HG02852 (cell line): Measurements from ENCODE around the gene PHACTR3.
A peak's percentile ranks its signal among the peaks of the same experiment; 100 is the strongest.

Experiments
- ATAC-seq: cut with Tn5 transposase; IDR thresholded peaks from one replicate; pipeline ENCODE4 v1.9.1; 2021; ENCODE audit warnings: mild to moderate bottlenecking, moderate library complexity; ENCODE audit not compliant: unreplicated experiment

Gene PHACTR3

GRCh38 chr20:59588236-59588855 lies 16.0 kb upstream of the PHACTR3 start:
- ATAC-seq: no peak

- ATAC-seq: no peak
Measured at GRCh38 chr20:59589086-59589684, 15.2 kb upstream of the PHACTR3 start.

- no peak for ATAC-seq
Measured at GRCh38 chr20:59591061-59591460, 13.3 kb upstream of the PHACTR3 start.

- ATAC-seq: no peak
Measured at GRCh38 chr20:59596690-59597089, 7.7 kb upstream of the PHACTR3 start.

- ATAC-seq: no peak
Measured at GRCh38 chr20:59597240-59597639, 7.1 kb upstream of the PHACTR3 start.

GRCh38 chr20:59598625-59599310 lies 5.6 kb upstream of the PHACTR3 start:
- ATAC-seq: peak; percentile 45

GRCh38 chr20:59599941-59600340 lies 4.4 kb upstream of the PHACTR3 start:
- no peak for ATAC-seq

- ATAC-seq: no peak
Measured at GRCh38 chr20:59600472-59600871, 3.9 kb upstream of the PHACTR3 start.

- no peak for ATAC-seq
Measured at GRCh38 chr20:59602546-59603080, 1.7 kb upstream of the PHACTR3 start.

GRCh38 chr20:59603176-59603575 lies 1.2 kb upstream of the PHACTR3 start:
- ATAC-seq: no peak

- no peak for ATAC-seq
Measured at GRCh38 chr20:59604741-59605600, 631 bp downstream of the PHACTR3 start.

- no peak for ATAC-seq
Measured at GRCh38 chr20:59605601-59606364, 1.4 kb downstream of the PHACTR3 start.

- no peak for ATAC-seq
Measured at GRCh38 chr20:59606566-59606965, 2.2 kb downstream of the PHACTR3 start.

- ATAC-seq: no peak
Measured at GRCh38 chr20:59608396-59608795, 4.1 kb downstream of the PHACTR3 start.

- ATAC-seq: no peak
Measured at GRCh38 chr20:59608871-59609270, 4.5 kb downstream of the PHACTR3 start.

GRCh38 chr20:59611286-59611685 lies 6.9 kb downstream of the PHACTR3 start:
- ATAC-seq: no peak

- ATAC-seq: no peak
Measured at GRCh38 chr20:59613861-59614260, 9.5 kb downstream of the PHACTR3 start.

GRCh38 chr20:59614714-59615113 lies 10.4 kb downstream of the PHACTR3 start:
- ATAC-seq: no peak

GRCh38 chr20:59616306-59616705 lies 12.0 kb downstream of the PHACTR3 start:
- ATAC-seq: no peak

GRCh38 chr20:59617221-59617620 lies 12.9 kb downstream of the PHACTR3 start:
- ATAC-seq: no peak
